OCI-LY3 (cell line): ENCODE data around the gene SLC4A8.

ENCODE experiments used
- H2AFZ ChIP-seq: fragments of 200-600, 300-600 bp; shearing (Covaris generic); 2 replicates; pipeline ENCODE4 v1.6.0; 2014; ENCODE audit warnings: antibody characterized with exemption, low read depth, low read length
- H3K27ac ChIP-seq: fragments of 200-600, 300-600 bp; sonication (generic); 2 replicates; pipeline ENCODE4 v1.5.1; 2014; ENCODE audit warnings: mild to moderate bottlenecking, low read length, moderate library complexity, mixed read lengths
- H3K27me3 ChIP-seq: fragments of 200-600, 300-600 bp; sonication (generic); 2 replicates; pipeline ENCODE4 v1.6.1; 2014; ENCODE audit warnings: low read depth, low read length, mixed read lengths
- H3K36me3 ChIP-seq: fragments of 200-600, 300-600 bp; sonication (generic); replicated peaks from 2 replicates; pipeline ENCODE3; 2014; ENCODE audit warnings: low read depth, low read length, mixed read lengths
- H3K4me1 ChIP-seq: fragments of 300-600, 200-600 bp; sonication (generic); 2 replicates; pipeline ENCODE4 v1.6.1; 2014; ENCODE audit warnings: low read length, mixed read lengths
- H3K4me2 ChIP-seq: fragments of 200-600, 300-600 bp; sonication (generic); 2 replicates; pipeline ENCODE4 v1.6.1; 2014; ENCODE audit warnings: low read length, mixed read lengths
- H3K4me3 ChIP-seq: fragments of 300-600, 200-600 bp; sonication (generic); 2 replicates; pipeline ENCODE4 v1.5.1; 2014; ENCODE audit warnings: antibody characterized with exemption, mild to moderate bottlenecking, low read length, moderate library complexity
- H3K79me2 ChIP-seq: fragments of 300-600, 200-600 bp; shearing (Covaris generic); 2 replicates; pipeline ENCODE4 v1.6.1; 2014; ENCODE audit warnings: mild to moderate bottlenecking, low read length, mixed read lengths
- H3K9ac ChIP-seq: fragments of 300-600, 200-600 bp; shearing (Covaris generic); 2 replicates; pipeline ENCODE4 v1.6.0; 2014; ENCODE audit warnings: mild to moderate bottlenecking, low read length, moderate library complexity
- H3K9me3 ChIP-seq: fragments of 200-600, 300-600 bp; shearing (Covaris generic); 2 replicates; pipeline ENCODE4 v1.6.1; 2014; ENCODE audit warnings: low read length, mixed read lengths; ENCODE audit not compliant: insufficient read depth
- H4K20me1 ChIP-seq: fragments of 200-600, 300-600 bp; sonication (generic); 2 replicates; pipeline ENCODE4 v1.6.1; 2016; ENCODE audit warnings: low read length, mixed read lengths; ENCODE audit not compliant: insufficient read depth
- EZH2phosphoT487 ChIP-seq: fragments of 200-600 bp; shearing (Covaris generic); IDR thresholded peaks from 2 replicates; pipeline ENCODE4 v1.6.1; 2018; ENCODE audit warnings: antibody characterized with exemption, mixed run types, low read depth
- TF ChIP-seq, protein P1 (sequence below): fragments of 200-600, 300-600 bp; sonication (generic); IDR thresholded peaks from 2 replicates; pipeline ENCODE4 v1.5.1; 2014; ENCODE audit warnings: antibody characterized with exemption, low read length, low read depth

Gene SLC4A8

DNA sequence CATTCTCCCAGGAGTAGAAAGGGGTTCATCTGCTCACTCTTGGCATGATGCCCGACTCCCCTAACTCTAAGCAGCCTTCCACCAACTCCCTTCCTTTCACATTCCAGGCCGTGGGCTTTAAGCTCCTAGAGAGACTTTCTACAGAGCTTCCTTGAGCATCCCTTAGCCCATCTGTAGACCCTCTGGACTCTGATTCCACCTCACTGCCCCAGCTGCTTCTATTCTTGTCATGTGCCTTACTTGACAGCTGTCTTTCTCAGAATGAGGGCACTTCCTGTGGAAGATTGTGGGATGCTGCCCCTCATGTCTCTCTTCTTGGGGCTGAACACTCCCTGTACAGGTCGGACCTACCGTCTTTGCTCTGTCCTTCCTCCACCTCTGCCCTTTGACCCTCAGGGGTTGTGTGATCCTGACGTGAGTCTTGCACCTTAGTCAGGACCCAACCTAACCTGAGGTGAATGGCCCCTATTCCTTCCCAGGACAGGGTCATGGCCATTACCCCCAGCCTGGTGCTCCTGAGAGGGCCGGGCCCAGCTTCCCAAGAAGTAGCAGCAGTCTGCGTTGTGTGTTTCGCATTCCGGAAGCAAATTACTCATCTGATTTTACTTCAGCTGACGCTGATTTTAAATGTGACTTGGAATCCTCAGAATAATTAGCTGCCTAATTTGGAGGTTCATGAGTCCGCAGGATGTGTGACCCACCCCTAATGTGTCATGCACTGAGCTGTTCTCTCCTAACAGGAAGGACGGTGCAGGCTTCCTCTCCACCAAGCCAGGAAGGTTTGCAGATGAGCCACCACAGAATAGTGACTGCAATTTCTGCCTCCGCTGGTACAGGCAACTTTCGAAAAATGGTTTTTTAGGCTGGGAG is 30.7 kb upstream of the SLC4A8 start:
- peak overlapping the region; percentile 96 for H3K27ac ChIP-seq
- H4K20me1 ChIP-seq = no peaks in the 10 kb centered on the region
- peaks cover 4% of the 10 kb centered on the region for H3K36me3 ChIP-seq
- TF ChIP-seq EZH2phosphoT487 = no peak
- TF ChIP-seq, protein P1, sequence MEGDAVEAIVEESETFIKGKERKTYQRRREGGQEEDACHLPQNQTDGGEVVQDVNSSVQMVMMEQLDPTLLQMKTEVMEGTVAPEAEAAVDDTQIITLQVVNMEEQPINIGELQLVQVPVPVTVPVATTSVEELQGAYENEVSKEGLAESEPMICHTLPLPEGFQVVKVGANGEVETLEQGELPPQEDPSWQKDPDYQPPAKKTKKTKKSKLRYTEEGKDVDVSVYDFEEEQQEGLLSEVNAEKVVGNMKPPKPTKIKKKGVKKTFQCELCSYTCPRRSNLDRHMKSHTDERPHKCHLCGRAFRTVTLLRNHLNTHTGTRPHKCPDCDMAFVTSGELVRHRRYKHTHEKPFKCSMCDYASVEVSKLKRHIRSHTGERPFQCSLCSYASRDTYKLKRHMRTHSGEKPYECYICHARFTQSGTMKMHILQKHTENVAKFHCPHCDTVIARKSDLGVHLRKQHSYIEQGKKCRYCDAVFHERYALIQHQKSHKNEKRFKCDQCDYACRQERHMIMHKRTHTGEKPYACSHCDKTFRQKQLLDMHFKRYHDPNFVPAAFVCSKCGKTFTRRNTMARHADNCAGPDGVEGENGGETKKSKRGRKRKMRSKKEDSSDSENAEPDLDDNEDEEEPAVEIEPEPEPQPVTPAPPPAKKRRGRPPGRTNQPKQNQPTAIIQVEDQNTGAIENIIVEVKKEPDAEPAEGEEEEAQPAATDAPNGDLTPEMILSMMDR = no peak
- peaks cover 35% of the 10 kb centered on the region for H3K79me2 ChIP-seq
- no peaks in the 10 kb centered on the region for H3K27me3 ChIP-seq
- no peaks in the 10 kb centered on the region for H3K9me3 ChIP-seq
- peaks cover 77% of the 10 kb centered on the region for H3K4me1 ChIP-seq
- H3K4me2 ChIP-seq = peak overlapping the region; percentile 82
- H2AFZ ChIP-seq = no peak overlapping the region
- peak overlapping the region; percentile 88 for H3K9ac ChIP-seq
- peak overlapping the region; percentile 80 for H3K4me3 ChIP-seq

- peak overlapping the region; percentile 88 for H3K9ac ChIP-seq
- peak overlapping the region; percentile 82 for H3K4me2 ChIP-seq
Measured at GRCh38 chr12:51395283-51396230, 29.1 kb upstream of the SLC4A8 start.

GRCh38 chr12:51397670-51398069 is 27.0 kb upstream of the SLC4A8 start:
- Histone ChIP-seq H3K79me2 (peaks cover 17% of the 10 kb centered on the region), H3K36me3 (no peaks in the 10 kb centered on the region), H3K4me2 (peak overlapping the region; percentile 53), H3K4me1 (peaks cover 69% of the 10 kb centered on the region), H4K20me1 (no peaks in the 10 kb centered on the region), H3K27me3 (no peaks in the 10 kb centered on the region), H3K27ac (peak overlapping the region; percentile 65), H3K4me3 (peak overlapping the region; percentile 23; the same call in 1 of the 2 replicates), H3K9ac (peak overlapping the region; percentile 48), H3K9me3 (no peaks in the 10 kb centered on the region), H2AFZ (no peak overlapping the region)
- TF ChIP-seq, protein P1 = no peak
- no peak for TF ChIP-seq EZH2phosphoT487

More at GRCh38 chr12:51395283-51396230, 29.1 kb upstream of the SLC4A8 start:
- Histone ChIP-seq H2AFZ (peak overlapping the region; percentile 5; the same call in 1 of the 2 replicates), H3K9me3 (no peaks in the 10 kb centered on the region), H4K20me1 (no peaks in the 10 kb centered on the region), H3K4me1 (peaks cover 67% of the 10 kb centered on the region), H3K27me3 (no peaks in the 10 kb centered on the region), H3K27ac (peak overlapping the region; percentile 96), H3K36me3 (no peaks in the 10 kb centered on the region), H3K79me2 (peaks cover 23% of the 10 kb centered on the region), H3K4me3 (peak overlapping the region; percentile 80)
- no peak for TF ChIP-seq EZH2phosphoT487
- TF ChIP-seq, protein P1 = no peak

- H3K27ac ChIP-seq = no peak overlapping the region
- H3K36me3 ChIP-seq = no peaks in the 10 kb centered on the region
- H3K27me3 ChIP-seq = no peaks in the 10 kb centered on the region
- TF ChIP-seq, protein P1 = no peak
- no peak for TF ChIP-seq EZH2phosphoT487
- H3K4me3 ChIP-seq = no peak overlapping the region
- H3K4me1 ChIP-seq = peaks cover 61% of the 10 kb centered on the region
- no peak overlapping the region for H3K4me2 ChIP-seq
- H3K9ac ChIP-seq = no peak overlapping the region
- no peaks in the 10 kb centered on the region for H3K79me2 ChIP-seq
- H3K9me3 ChIP-seq = no peaks in the 10 kb centered on the region
- H2AFZ ChIP-seq = no peak overlapping the region
- H4K20me1 ChIP-seq = no peaks in the 10 kb centered on the region
Measured at GRCh38 chr12:51399891-51400290, 24.7 kb upstream of the SLC4A8 start.
